Activated CD8-positive, alpha-beta memory T cell treated with anti-CD3 and anti-CD28 coated beads for 24 hours (primary cell): Measurements from ENCODE around the gene GGPS1.
"Not testable (repeated sequence)": the region's sequence is repeated elsewhere in the genome, so short reads cannot be mapped to it uniquely, and the experiment has no call there.

ENCODE experiments used
- DNase-seq: peaks from one replicate; pipeline ENCODE4 v3.0.0-alpha.2; 2020

The GGPS1 gene

DNA sequence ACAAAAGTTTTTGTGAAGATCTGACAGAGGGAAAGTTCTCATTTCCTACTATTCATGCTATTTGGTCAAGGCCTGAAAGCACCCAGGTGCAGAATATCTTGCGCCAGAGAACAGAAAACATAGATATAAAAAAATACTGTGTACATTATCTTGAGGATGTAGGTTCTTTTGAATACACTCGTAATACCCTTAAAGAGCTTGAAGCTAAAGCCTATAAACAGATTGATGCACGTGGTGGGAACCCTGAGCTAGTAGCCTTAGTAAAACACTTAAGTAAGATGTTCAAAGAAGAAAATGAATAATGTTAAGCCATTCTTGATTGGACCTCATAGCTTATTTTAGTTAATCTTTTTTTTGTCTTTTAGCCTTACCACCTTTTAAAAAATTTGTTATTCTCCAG lies 14.1 kb downstream of the GGPS1 start:
- no peak for DNase-seq

DNA sequence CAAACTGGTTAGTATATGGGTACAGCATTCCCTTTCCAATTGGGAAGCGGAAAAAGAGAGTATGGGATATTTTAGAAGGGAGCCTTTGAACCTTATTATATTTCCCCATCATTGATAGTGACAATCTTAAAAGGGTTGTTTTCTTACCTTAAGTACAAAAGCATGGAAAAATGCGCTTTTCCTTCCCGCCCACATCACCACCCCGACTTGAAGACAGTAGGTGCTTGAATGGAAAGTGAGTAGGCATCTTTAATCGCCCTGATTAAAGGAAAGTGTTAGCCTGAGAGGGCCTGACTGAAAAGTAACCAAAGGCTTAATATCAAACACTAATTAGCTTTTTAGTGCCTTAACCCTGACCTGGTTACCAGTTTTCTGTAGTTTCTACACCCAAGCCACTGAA lies 15.4 kb downstream of the GGPS1 start:
- DNase-seq, result no peak

DNA sequence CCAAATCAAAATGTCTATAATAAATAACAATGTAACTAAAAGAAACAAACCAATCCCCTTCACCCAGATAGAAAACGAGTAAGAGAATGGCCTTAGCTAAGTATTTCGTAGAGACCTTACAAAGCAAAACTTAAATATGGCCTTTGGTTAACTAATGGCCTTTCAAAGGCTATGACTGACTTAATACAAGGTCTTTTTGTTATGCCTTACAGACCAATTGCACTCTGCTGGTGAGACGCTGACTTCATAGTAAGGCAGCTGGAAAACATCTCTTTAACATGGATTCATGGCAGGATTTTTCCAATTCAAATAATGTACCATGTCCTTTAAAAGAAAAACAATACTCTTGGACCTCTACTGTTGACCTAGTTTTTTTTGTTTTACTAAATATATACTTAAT lies 23.1 kb downstream of the GGPS1 start:
- DNase-seq, result no peak

DNA sequence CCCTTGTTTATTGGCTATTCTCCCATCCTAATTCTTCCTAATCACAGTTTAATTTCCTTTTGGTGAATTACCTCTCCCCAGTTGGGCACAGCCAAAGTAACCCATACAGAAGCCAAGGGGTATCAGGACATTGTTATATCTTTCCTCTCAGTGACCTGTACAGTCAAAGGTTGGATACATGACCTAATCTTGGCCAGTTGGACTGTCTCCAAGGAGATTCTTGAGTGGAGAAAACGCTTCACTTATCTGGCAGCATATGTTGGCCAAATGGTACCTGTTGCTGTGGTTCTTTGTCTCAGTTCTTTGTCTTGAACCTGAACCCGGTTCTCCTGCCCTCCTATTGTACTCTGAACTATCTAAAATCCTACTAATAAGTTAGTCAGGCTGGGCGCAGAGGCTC lies 23.5 kb downstream of the GGPS1 start:
- DNase-seq, result no peak

DNA sequence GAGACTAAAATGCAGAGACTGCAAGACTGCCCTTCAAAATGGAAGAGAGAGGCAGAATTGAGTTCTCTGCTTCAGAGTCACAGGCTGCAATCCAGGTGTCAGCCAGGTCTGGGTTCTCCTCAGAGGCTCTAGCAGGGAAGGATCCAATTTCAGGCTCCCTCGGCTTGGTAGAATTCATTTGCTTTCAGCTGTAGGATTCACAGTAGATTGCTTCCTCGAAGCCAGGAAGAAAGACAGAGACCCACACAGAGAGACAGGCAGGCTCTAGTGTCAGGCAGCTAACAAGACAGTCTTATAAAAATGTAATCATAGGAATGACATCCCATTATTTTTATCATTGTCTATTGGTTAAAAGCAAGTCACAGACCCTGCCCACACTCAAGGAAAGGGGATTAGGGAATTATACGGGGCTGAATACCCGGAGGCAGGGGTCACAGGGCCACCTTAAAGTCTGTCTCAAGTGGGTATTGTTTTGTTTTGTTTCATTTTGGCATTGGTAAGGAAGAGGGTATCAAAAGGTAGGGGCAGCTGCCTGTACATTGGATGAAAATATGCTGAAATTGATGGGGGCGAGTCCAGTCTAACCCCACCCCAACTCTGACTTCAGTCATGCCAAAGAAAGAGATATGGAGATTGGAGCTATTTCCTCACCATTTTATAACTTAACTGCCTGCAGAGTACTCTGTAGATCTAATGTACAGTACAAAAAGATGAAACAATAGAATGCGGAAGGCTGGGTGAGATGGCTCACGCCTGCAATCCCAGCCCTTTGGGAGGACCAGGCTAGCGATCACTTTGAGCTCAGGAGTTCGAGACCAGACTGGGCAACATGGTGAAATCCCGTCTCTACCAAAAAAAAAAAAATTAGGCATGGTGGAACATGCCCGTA lies 29.4 kb downstream of the GGPS1 start:
- peak; percentile 43 for DNase-seq

DNA sequence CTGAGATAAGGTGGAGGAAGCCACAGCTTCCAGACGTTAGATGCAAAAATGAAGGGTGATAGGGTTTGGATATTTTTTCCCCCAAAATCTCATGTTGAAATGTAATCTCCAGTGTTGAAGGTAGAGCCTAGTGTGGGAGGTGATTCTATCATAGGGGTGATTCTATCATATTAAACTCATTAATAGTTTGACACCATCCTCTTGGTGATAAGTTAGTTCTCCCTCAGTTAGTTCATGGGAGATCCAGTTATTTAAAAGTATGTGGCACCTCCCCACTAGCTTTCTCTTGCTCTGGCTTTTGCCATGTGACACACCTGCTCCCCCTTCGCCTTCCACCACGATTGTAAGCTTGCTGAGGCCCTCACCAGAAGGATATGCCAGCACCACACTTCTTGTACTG lies 30.5 kb downstream of the GGPS1 start:
- no peak for DNase-seq

DNA sequence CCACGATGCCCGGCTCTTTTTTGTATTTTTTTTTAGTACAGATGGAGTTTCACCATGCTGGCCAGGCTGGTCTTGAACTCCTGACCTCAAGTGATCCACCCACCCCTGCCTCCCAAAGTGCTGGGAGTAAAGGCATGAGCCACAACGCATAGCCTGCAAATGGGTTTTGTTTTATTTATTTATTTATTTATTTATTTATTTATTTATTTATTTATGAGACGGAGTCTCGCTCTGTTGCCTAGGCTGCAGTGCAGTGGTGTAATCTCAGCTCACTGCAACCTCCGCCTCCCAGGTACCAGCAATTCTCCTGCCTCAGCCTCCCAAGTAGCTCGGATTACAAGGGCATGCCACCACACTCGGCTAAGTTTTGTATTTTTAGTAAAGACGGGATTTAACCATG lies 35.8 kb downstream of the GGPS1 start:
- peak; percentile 30 for DNase-seq

DNA sequence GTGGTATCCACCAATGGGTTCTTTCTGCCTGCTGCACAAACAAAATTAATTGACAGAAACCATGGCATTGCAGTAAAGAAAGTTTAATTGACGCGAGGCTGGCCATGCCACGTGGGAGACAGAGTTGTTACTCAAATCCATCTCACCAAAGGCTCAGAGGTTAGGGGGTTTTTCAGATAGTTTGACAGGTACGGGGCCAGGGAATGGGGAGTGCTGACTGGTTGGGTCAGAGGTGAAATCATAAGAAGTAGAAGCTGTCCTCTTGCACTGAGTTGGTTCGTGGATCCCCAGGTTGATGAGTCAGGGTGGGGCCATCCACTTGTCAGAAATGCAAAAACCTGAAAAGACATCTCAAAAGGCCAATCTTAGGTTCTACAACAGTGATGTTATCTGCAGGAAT lies 37.9 kb downstream of the GGPS1 start:
- peak; percentile 61 for DNase-seq

DNA sequence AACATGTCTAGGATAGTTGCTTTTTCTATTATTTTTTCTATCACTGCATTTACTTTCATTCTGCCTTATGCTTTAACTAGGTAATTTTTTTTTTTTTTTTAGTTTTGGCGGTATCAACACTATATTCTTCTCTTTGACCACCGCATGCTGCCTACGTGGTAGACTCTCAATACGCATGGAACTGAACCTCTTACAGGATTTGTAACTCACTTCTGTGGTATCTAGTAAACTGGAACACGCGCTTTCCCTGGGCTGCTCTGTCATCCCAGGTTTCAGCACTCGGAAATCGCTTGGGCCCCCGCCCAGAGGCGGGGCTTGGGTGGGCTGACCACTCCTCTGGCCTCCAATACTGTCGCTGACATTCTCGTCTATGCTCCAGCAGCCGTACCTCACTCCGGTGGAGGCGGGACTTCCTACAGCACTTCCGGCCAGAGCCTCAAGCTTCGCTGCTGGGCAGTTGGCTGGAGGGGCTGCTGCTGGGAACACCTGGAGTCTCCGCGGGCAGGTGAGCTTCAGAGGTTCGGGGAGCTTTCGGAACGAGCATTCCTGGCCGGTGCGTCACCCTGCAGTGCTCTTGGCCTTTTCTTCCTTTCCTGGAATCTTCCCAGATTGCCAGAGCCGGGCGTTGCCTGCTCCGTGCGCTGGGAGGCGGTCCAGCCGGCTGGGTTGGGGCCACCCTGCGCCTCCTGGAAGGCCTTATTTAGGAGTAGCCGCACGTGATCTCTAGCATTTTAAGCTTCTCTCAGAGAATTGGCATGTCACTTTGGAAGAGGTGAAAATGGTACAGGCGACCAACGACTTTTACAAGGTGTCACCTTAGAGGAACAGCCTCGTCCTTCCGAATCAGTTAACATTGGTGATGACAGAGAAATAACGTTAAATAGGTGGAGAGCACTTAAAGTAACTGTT lies 38.9 kb downstream of the GGPS1 start, which contains the start of gene TBCE:
Gene TBCE, plus strand, starts transcription at position 428 of the 909 bp plus-strand sequence. CDS start 12,623 bp downstream, outside the sequence.
- peak; percentile 93 for DNase-seq

DNA sequence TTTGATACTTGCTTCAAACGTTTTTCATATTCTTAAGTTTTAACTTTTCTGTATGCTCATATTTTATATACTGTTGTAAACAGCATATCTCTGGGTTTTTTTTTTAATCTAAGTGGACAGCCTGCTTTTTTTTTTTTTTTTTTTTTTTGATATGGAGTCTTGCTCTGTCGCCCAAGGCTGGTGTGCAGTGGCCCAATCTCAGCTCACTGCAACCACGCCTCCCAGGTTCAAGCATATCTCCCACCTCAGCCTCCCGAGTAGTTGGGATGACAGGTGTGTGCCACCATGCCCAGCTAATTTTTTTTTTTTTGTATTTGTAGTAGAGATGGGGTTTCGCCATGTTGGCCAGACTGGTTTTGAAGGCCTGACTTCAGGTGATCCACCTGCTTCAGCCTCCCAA lies 40.1 kb downstream of the GGPS1 start:
- DNase-seq, result no peak

DNA sequence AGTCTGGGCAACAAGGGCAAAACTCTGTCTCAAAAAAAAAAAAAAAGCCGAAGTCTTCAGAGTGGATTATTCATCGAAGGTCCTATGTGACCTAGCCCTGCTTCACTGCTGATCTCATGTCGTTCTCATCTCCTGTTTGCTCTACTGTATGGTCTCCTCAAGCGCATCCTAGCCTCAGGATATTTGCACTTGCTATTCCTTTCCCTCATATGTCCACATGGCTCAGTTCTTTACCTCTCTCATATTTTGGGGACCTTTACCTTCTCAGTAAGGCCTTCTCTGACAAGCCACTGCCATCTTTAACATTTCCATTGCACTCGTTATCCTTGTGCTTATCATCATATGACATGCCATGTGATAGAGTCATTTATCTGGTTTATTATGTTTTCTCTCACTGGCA lies 41.4 kb downstream of the GGPS1 start:
- no peak for DNase-seq

DNA sequence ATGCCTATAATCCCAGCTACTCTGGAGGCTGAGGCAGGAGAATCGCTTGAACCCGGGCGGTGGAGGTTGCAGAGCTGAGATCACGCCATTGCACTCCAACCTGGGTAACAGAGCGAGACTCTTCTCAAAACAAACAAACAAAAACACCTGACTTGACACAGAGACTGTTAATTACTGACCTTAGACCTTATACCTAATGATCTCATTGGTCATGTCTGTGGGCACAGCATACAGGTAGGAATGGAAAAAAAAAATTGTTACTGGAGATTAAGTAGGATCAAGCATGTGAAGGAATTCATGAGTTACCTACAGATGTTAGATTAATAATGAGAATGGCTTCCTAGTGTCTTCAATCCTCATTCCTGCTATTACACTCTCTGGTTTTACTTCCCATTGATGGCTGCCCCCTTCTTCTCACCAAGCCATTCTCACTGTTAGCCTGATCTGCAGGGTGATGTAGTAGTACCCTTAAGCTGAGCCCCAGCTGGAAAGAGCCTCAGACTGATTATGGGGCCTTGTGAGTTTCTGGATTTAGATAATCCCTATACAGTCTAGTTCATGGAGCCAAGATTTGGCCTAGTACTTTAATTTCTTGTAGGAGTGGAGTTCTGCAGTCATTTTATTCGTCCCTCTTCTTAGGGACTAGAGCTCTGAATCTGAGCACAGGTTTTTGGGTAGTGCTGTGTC lies 47.7 kb downstream of the GGPS1 start:
- DNase-seq, result no peak

DNA sequence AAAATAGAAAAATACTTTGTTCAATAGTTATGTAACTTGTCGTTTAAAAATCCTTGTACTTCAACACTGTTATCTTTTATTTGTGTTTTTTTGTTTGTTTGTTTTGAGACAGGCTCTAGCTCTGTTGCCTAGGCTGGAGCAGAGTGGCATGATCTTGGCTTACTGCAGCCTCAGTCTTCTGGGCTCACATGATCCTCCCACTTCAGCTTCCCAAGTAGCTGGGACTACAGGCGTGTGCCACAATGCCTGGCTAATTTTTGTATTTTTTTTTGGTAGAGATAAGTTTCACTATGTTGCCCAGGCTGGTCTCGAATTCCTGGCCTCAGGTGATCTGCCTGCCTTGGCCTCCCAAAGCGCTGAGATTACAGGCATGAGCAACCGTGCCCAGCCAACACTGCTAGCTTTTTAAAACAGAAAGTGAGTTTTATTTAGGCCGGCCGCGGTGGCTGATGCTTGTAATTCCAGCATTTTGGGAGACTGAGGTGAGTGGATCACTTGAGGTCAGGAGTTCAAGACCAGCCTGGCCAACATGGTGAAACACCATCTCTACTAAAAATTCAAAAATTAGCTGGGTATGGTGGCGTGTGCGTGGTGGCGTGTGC lies 49.9 kb downstream of the GGPS1 start:
- not testable (repeated sequence) for DNase-seq

DNA sequence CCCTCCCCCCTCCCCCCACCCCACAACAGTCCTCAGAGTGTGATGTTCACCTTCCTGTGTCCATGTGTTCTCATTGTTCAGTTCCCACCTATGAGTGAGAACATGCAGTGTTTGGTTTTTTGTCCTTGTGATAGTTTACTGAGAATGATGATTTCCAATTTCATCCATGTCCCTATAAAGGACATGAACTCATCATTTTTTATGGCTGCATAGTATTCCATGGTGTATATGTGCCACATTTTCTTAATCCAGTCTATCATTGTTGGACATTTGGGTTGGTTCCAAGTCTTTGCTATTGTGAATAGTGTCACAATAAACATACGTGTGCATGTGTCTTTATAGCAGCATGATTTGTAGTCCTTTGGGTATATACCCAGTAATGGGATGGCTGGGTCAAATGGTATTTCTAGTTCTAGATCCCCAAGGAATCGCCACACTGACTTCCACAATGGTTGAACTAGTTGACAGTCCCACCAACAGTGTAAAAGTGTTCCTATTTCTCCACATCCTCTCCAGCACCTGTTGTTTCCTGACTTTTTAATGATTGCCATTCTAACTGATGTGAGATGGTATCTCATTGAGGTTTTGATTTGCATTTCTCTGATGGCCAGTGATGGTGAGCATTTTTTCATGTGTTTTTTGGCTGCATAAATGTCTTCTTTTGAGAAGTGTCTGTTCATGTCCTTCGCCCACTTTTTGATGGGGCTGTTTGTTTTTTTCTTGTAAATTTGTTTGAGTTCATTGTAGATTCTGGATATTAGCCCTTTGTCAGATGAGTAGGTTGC lies 53.8 kb downstream of the GGPS1 start:
- DNase-seq, result not testable (repeated sequence)

DNA sequence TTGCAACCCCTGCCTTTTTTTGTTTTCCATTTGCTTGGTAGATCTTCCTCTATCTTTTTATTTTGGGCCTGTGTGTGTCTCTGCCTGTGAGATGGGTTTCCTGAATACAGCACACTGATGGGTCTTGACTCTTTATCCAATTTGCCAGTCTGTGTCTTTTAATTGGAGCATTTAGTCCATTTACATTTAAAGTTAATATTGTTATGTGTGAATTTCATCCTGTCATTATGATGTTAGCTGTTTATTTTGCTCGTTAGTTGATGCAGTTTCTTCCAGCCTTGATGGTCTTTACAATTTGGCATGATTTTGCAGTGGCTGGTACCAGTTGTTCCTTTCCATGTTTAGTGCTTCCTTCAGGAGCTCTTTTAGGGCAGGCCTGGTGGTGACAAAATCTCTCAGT lies 57.3 kb downstream of the GGPS1 start:
- not testable (repeated sequence) for DNase-seq

DNA sequence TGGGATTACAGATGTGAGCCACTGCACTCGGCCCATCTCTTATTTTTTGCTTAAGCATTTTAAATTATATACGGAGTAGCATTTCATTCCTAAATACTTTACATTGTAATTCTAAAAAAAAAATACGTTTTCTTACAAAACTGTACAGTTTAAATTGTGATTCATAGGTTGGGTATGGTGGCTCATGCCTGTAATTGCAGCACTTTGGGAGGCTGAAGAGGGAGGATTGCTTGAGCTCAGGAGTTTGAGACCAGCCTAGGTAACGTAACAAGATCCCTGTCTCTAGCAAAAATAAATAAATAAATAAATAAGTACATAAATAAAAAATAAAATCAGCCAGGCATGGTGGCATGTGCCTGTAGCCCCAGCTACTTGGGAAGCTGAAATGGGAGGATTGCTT lies 63.5 kb downstream of the GGPS1 start:
- DNase-seq, result no peak
